Lung (tissue), 12 donors: Measurements from ENCODE around the gene DCAF4. TPM values are rescaled to one million over a fixed set of nuclear protein-coding genes. Genes with fewer than 3 reads are reported as not detected.

Experiments
- ATAC-seq: fragments of 200-7000 bp; cut with Tn5 transposase; one replicate; pipeline ENCODE4 v1.9.1; 2020; ENCODE audit warnings: moderate number of reproducible peaks; ENCODE audit not compliant: insufficient read depth, low FRiP score
- DNase-seq, 3 donors: peaks; one replicate each; pipeline ENCODE4 v3.0.0-alpha.2; 2013 to 2017
- H3K27ac ChIP-seq, 2 donors: one replicate each; pipeline ENCODE4 v1.5.1; 2013; ENCODE audit warnings: mild to moderate bottlenecking in 2 of 2, moderate library complexity in 2 of 2, control low read depth in 1 of 2, inconsistent platforms in 1 of 2, low read depth in 1 of 2, low read length in 1 of 2
- H3K27me3 ChIP-seq, 3 donors: one replicate each; pipeline ENCODE4 v1.5.1; 2013; ENCODE audit warnings: low read length in 2 of 3; ENCODE audit not compliant: control insufficient read depth in 3 of 3, insufficient read depth in 3 of 3
- H3K36me3 ChIP-seq, 4 donors: one replicate each; pipeline ENCODE4 v1.5.1; 2013; ENCODE audit warnings: low read length in 4 of 4, mild to moderate bottlenecking in 1 of 4, moderate library complexity in 1 of 4; ENCODE audit not compliant: control insufficient read depth in 4 of 4, insufficient read depth in 4 of 4
- H3K4me1 ChIP-seq, 5 donors: one replicate each; pipeline ENCODE4 v1.5.1; 2013; ENCODE audit warnings: low read length in 5 of 5, mild to moderate bottlenecking in 2 of 5, moderate library complexity in 1 of 5; ENCODE audit not compliant: control insufficient read depth in 5 of 5, insufficient read depth in 5 of 5
- H3K4me3 ChIP-seq: one replicate; pipeline ENCODE4 v1.5.1; 2013; ENCODE audit warnings: mild to moderate bottlenecking, control low read depth, moderate library complexity
- H3K9ac ChIP-seq, 2 donors: one replicate each; pipeline ENCODE4 v1.5.1; 2013; ENCODE audit warnings: low read length in 2 of 2, control low read depth in 1 of 2; ENCODE audit not compliant: insufficient read depth in 1 of 2
- H3K9me3 ChIP-seq, 4 donors: one replicate each; pipeline ENCODE4 v1.5.1; 2013; ENCODE audit warnings: low read length in 3 of 4, mild to moderate bottlenecking in 1 of 4, moderate library complexity in 1 of 4; ENCODE audit not compliant: control insufficient read depth in 4 of 4, insufficient read depth in 3 of 4
- CTCF ChIP-seq: IDR thresholded peaks from 2 replicates; pipeline ENCODE4 v1.5.1; 2012; ENCODE audit warnings: mild to moderate bottlenecking; ENCODE audit errors: control extremely low read depth, extremely low read depth
- WGBS, 2 donors: extraction: QIAGEN DNeasy Blood & Tissue Kit; methylation state at CpG; one replicate each; pipeline ENCODE4 v1.1.7; 2013; 5-methylcytosine and 5-hydroxymethylcytosine counted together
- polyA plus RNA-seq, 2 donors: library from polyadenylated mRNA; stranded (reverse); fragments of 200-250 nt; gene quantifications; one replicate each; pipeline ENCODE4 v1.2.1, GENCODE V29; 2013
- total RNA-seq, 2 donors: library from RNA; depleted of rRNA in 1 of 2; stranded (reverse); fragments of >200 nt in 1 of 2; gene quantifications; one replicate each; pipeline ENCODE4 v1.2.1, GENCODE V29; 2014 to 2021
- donor health status: control.
- donor health status: control.
- donor health status: Bipolar disorder and iron deficiency.
- donor health status: healthy.
- donor health status: DM: yes; HTN: yes; CAD: no.

The DCAF4 gene
- total and polyA plus RNA-seq, 4 donors: 5.2 to 13.5 (median 11.2) TPM

DNA sequence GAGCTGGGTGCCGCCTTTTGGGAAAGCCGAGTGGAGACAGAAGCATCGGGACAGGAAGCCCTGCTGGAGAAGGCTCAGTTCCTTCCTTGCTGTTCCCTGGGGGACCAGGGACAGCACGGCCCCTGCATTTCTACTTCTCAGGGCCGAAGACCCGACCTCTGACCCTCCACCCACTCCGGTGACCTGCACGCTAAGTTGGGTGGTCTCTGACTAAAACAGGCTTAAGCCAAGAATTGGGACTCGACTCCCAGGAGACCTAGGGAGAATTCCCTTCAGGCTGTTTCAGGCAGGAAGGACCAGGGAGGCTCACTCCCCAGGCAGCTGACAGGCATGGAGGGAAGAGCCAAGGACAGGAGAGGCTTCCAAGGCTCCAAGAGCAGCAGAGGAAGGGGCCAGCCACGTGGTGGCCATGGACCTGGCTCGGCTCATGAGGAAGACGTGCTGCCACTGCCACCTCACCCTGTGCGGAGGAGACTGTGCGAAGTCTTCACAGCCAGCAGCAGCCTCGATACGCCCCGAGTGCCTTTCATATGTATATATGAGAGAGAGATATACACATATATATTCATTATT, 43.9 kb downstream of the DCAF4 start:
- DNase-seq (no peak), ATAC-seq (no peak)
- no peak overlapping the region for H3K9ac ChIP-seq
- H3K4me1 ChIP-seq: peaks cover 0 to 2% (median 0%) of the 10 kb centered on the region in 5 donors
- 92 to 93% methylated on average over 17 of the region's 17 CpGs for WGBS, 2 donors
- H3K36me3 ChIP-seq: peaks cover 9 to 45% (median 27%) of the 10 kb centered on the region in 4 donors
- no peak for TF ChIP-seq CTCF
- H3K4me3 ChIP-seq: no peak overlapping the region
- H3K9me3 ChIP-seq: no peaks in the 10 kb centered on the region
- H3K27me3 ChIP-seq: no peaks in the 10 kb centered on the region
- no peak overlapping the region for H3K27ac ChIP-seq

DNA sequence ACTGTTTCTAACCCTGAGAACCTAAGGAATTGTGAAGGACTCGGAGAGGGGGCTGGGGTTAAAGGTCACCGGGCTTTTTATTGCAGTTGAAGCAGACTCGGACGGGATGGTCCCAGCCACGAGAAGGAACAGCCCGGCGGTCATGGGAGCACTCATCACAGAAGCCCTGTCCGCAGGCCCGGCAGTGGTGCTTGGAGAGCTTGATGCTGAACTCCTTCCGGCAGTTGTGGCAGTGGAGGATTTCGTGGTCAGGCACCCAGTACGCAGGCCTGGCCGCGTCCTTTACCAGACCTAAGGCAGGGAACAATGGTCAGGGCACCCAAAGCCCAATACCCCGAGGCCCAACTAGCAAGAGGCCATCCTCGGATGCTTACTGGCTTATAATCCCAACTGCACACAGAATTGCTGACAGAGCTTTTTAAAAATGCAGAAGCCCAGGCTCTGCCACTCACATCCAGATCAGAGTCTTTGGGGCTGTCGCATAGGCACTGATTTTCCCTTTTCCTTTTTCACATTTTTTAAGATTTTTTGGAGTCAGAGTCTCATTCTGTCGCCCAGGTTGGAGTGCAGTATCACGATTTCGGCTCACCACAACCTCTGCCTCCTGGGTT, 44.7 kb downstream of the DCAF4 start:
- no peak for TF ChIP-seq CTCF
- DNase-seq (no peak), ATAC-seq (no peak)
- H3K9me3 ChIP-seq: no peaks in the 10 kb centered on the region
- H3K4me3 ChIP-seq: no peak overlapping the region
- no peaks in the 10 kb centered on the region for H3K27me3 ChIP-seq
- H3K27ac ChIP-seq: no peak overlapping the region
- H3K36me3 ChIP-seq: peaks cover 9 to 49% (median 34%) of the 10 kb centered on the region in 4 donors
- no peaks in the 10 kb centered on the region for H3K4me1 ChIP-seq
- no peak overlapping the region for H3K9ac ChIP-seq
- 94 to 97% methylated on average over 20 of the region's 20 CpGs for WGBS, 2 donors

DNA sequence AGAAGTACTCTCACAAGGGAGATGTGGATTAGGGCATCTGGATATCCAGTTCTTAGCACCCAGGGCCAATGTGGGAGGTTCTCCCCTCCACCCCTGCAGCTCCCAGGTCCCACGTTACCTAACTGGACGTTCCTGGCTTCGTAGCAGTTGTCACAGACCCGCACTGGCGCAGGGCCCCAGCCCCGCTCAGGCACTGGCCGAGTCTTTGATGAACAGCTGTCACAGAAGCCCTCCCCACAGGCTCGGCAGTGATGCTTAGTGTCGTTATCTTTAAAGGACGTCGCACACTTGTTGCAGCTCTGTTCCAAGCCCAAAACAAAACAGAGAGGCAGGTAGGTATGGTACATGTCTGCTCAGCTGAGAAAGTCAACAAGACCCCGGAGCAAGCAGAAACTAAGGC, 48.4 kb downstream of the DCAF4 start:
- H3K27me3 ChIP-seq: no peaks in the 10 kb centered on the region
- ATAC-seq: no peak
- no peaks in the 10 kb centered on the region for H3K4me1 ChIP-seq
- 95 to 97% methylated on average over 12 of the region's 12 CpGs for WGBS, 2 donors
- no peak overlapping the region for H3K4me3 ChIP-seq
- no peak overlapping the region for H3K27ac ChIP-seq
- H3K36me3 ChIP-seq: peaks cover 14 to 51% (median 43%) of the 10 kb centered on the region in 4 donors
- H3K9me3 ChIP-seq: no peaks in the 10 kb centered on the region
- no peak for DNase-seq
- TF ChIP-seq CTCF: no peak
- no peak overlapping the region for H3K9ac ChIP-seq
